CD1c-positive myeloid dendritic cell (primary cell): ENCODE measurements around the gene PRKN.
A peak's percentile ranks its signal among the peaks of the same experiment; 100 is the strongest.

ENCODE experiments used
- DNase-seq: peaks from one replicate; pipeline ENCODE4 v3.0.0-alpha.2; 2016; ENCODE audit errors: extremely low spot score

The PRKN gene

DNA sequence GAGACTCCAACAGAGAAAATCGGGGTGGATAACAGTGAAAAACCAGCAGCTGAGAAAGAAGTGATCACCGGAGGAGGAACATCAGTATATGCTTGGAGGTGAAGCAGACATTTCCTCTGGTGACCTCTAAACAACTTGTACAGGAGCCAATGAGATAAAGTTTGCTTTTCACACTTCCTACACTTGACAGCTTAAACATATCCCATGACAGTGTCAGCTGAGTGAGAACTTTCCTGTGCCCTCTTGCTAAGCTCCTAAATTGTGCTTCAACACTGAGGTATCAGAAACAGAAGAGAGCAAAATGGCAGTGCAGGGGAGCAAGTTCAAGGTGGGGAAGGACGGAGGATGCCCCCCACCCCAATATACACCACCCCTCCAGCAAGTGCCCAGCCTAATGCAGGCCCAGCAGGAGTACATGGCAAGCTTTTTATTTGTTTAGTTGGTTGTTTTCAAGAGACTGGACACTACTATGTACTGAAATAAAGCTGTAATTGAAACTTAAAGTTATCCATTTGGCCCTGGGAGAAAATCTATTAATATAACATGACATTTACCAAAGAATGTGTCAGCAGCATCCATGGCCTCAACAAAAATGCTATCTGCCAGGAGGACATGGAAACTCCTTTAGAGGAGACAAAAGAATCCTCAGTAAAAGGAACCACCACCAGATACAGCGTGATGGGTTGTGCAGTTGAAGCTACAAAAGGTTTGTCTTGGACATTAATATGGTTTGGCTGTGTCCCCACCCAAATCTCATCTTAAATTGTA is 540.2 kb downstream of the PRKN start:
- DNase-seq = no peak

DNA sequence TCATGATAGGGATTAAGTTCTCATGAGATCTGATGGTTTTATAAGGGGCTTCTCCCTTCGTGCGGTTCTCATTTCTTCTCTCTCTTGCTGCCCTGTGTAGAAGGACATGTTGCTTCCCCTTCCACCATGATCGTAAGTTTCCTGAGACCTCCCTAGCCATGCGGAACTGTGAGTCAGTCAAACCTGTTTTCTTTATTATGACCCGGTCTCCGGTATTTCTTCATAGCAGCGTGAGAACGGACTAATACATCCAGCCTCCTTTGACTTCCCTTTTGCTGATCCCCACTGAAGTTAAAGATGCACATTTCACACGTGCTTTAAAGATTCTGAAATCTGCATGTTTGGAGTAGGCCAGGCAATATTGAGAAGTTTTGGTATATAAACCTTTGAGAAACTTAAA is 543.1 kb downstream of the PRKN start:
- DNase-seq = peak; percentile 79

DNA sequence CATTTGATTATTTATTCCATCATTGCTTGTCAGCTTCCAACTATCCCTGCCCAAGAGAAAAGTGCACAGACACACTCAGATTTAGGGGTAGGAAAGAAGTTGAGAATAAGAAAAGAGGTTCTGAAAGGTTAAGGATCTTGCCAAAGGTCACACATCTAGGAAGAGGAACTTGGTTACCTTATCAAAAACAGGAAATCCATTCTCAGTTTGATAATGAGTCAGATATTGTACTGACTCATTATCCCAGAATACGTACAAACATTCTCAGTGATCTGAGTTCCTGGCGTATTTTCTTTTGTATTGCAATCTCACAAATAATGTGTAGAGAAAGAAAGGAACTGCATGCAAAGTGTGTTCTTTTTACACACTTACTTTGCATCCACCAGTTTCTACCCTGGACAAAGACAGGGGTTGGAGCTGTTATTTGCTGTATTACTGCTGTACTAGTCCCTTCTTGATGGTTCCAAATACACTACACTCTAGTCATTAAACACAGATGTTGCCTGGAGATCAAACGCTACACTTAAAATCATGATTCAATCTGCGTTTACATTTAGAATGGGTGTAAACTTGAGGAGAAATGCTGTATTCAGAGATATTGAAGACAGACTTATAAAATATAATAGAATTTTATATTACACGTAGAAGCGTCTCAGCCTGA is 545.7 kb downstream of the PRKN start:
- DNase-seq = peak; percentile 89

DNA sequence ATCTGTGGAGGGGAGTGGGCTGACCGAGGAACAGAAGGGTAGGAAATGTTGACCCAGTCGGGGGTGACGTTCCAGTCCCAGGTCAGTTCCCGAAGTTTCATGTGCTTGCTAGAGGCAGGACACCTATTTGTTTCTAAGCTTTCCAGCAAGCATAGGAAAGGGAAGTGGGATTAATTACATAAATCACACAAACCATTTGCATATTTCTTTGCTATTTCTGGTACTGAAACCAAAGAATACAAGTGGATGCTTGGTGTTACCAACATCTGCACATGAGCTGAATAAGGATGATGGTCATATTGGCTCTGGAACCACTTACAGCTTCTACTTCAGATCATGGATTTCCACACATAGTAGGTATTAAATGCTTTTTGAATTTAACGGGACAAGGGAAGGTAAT is 546.5 kb downstream of the PRKN start:
- DNase-seq = peak; percentile 75

- peak; percentile 9 for DNase-seq
Measured at GRCh38 chr6:162179196-162179951, 548.2 kb downstream of the PRKN start.

DNA sequence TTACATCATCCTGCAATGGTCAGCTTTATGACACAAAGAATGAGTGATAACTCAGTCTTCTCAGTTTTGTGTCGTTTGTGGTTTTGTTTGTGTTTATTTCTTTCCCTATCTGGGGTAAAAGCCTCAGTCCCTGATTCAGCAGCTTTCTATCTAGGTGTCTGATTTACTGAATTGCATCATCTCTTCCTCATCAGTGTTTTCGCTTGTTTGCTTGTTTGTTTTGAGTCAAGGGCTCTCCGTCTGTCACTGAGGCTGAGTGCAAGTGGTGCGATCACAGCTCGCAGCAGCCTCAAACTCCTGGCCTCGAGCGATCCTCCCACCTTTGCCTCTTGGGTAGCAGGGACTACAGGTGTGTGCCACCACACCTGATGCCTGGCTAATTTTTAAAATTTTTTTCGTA is 548.9 kb downstream of the PRKN start:
- DNase-seq = no peak

DNA sequence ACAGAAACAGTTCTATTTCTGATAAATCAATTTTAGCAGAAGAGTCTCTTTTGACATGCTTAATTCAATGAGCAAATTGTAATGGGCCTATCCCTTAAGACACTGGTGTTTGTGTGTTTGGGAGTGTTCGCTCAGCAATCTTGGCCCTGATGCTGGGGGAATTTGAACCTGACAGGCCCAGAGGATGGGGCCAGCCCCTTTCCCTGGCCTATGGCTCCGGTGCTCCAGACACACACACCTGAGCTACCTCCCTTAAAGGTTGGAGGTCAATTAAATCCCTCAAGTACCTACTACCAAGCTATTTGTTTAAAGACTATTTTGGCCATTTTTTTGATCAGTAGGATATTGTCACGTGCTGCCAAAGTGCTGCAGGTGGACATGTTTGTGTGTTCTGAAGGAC is 549.3 kb downstream of the PRKN start:
- DNase-seq = no peak

DNA sequence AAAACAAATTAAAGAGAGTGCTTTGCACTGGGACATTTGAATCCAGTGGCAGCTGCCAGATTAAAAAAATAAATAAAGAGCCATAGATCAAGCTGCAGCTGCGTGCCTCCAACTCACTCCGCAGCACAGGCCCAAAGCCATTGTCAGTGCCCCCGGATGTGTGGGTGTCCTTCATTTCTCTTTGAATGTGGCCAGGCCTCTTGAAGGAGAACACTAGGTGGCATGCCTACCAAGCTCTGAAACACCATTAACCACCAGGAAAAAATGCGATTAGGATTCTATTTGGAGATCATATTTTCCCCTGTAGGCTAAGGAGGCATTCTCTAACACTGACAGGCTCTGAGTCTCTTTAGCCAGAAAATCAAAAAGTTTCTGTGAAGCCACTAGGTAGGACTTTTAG is 549.8 kb downstream of the PRKN start:
- no peak for DNase-seq

DNA sequence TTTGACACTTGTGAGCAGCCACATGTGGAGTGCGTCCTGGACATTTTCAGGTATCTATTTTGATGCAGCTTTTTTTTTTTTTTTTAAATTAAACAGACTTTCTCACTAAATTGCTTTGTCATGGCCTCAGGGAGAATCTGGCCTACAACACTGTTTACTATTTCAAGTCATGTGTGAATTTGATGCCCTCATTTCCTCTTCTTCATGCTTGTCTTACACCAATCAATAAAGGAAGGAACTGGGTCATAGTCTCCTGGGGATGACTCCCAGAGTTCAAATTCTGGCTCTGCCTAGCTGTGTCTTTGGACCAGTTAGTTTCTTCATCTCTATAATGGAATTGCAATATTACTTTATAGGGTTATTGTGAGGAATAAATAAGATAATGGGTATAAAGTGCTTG is 554.1 kb downstream of the PRKN start:
- DNase-seq = peak; percentile 7

DNA sequence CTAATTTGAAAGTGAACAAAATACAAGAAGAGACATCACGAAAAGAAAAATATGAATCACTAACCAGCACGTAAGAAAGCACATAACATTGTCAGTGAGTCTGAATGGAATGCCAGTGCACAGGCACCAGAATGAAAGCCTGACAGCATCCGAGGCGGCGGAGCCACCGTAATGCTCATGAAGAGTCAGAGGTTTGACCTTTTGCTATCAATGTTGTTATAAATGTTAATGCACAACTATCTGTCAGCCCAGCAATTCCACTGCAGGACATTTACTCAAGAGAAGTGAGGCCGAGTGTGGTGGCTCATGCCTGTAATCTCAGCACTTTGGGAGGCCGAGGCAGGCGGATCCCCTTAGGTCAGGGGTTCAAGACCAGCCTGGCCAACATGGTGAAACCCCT is 562.1 kb downstream of the PRKN start:
- no peak for DNase-seq

DNA sequence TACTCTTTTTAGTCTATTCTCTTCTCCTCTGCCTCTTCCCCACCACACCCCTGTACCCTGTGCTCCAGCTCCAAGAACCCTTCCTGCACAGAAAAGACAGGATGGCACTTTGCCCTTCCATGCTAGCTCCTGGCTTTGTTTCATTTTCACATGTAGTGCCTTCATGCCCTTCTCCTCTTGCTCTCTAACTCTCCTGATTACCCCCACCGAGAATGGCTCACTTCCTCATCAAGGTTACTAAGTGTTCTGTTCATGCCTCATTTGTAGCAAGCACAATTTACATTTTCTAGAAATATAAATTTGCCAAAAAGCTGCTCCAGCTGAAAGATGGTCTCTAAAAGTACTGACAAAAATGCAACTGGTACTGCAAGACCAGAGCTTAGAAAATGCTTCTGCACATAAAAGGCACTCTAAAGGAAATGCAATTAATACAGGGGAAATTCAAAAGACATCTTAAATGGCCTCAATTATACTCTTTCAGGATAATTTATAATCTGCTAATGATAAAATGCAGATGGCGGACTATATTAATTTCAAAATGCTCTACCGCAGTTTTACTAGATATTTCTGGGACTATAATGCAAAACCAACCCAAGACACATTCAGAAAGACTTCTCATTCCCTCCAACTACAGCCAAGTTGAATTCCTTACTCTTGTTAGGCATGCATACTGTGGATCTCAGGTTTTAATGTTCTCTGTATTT is 570.2 kb downstream of the PRKN start:
- DNase-seq = peak; percentile 37

- peak; percentile 11 for DNase-seq
Measured at GRCh38 chr6:162156146-162156545, 571.4 kb downstream of the PRKN start.

DNA sequence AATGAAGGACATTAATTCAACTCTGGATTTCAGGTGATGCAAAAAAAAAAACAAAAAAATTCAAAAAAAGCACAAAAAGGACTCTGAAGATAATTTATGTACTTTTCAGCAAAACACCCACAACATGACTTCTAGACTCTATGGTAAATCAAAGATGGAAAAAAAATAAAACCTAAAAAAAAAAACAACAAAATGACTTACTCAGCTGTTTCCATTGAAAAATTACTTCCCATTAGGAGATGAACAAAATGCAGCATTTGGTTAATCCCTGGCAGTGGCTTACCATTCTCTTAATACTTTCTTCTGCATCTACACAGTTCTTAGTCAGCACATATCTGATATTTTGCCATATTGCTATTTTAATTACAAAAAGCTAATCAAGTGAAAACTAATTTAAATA is 572.6 kb downstream of the PRKN start:
- no peak for DNase-seq

DNA sequence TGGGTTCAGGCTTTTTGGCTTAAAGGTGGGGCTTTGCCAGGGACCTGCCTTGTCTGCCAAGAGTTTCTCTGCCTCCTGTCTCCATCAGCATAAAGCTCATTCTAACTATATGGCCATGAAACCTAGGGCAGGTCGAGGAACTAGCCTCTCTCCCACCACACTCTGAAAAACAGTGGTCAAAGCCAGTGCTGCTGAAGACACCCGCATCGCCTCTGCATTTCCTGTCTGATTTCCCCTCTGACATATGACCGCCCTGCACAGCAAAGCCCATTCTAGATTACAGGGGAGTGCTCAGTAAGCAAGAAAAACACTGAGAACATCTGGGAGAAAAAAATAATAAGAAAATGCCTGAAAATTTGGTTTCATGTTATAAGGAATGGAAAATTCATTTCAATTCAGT is 573.6 kb downstream of the PRKN start:
- DNase-seq = peak; percentile 39

- DNase-seq = peak; percentile 11
Measured at GRCh38 chr6:162153120-162153519, 574.4 kb downstream of the PRKN start.

DNA sequence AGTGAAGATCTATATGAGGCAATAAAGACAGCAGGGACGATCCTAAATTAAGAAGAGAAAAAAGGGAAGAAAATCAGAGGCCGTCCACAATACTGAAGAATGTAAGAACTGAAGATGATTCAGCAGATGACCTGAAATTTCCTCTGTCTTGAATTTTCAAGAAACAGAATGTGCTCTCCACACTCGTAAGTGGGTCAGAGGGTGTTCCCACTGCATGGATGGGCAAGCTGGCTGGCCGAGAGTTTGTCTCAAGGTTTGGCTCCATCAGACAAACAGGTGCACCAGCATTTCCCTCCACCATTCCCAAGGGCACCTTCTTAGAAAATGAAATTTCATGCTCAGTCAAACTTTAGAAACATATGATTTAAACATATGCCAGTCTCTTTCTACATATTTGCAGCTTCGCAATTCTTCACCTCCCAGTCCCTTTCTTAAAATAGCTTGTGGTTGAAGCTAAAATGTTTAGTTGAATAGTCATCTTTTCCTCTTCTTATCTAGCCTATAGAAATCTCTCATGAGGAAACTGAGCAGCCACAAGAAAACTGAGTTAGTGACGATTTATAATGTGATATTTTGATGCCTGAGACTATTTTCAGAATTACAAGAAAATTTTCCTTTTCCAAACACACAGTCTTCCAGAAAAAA is 576.4 kb downstream of the PRKN start:
- peak; percentile 35 for DNase-seq

DNA sequence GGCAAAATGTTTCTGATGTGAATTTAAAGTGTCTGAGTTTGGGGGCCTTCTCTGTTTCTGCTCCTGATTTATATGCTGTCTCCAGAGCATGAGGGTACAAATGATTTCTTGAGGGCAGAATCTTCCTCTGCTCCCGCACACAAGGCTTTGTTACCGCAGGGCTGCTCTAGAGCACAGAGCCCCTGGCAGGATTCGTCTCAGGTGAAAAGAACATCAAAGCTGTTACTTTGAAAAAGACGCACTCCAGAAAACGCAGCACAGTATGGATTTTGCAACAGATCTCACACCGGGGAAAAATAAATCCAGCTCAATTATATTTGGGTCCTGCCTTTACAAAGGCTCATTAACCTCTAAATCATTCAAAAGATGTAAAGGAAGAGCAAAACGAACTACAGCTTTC is 577.3 kb downstream of the PRKN start:
- no peak for DNase-seq

GRCh38 chr6:162149786-162150185 is 577.8 kb downstream of the PRKN start:
- no peak for DNase-seq

GRCh38 chr6:162147805-162148204 is 579.8 kb downstream of the PRKN start:
- no peak for DNase-seq

DNA sequence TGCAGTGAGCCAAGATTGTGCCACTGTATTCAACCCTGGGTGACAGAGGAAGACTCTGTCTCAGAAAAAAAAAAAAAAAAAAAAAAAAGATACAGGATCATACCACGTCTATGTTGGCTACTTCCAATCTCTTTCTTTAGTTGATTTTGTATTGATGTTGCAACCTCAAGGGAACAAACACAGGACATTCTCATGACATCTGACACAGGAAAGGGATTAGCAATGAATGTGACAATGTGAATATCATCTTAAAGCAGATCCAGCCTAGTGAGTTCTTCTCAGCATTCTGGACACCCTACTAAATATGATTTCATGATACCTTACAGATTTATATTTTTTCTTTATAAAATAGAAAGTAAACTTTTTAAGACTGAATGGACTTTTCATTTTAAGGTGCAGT is 580.3 kb downstream of the PRKN start:
- DNase-seq = no peak

- peak; percentile 60 for DNase-seq
Measured at GRCh38 chr6:162140251-162140852, 587.2 kb downstream of the PRKN start.
